Measurements from ENCODE around the gene HSD11B1. TPM values are rescaled to one million over a fixed set of nuclear protein-coding genes. Genes with fewer than 3 reads are reported as not detected.

HSD11B1 gene
- total RNA-seq, 1 experiment from 2014 or later = 0.21 TPM

DNA sequence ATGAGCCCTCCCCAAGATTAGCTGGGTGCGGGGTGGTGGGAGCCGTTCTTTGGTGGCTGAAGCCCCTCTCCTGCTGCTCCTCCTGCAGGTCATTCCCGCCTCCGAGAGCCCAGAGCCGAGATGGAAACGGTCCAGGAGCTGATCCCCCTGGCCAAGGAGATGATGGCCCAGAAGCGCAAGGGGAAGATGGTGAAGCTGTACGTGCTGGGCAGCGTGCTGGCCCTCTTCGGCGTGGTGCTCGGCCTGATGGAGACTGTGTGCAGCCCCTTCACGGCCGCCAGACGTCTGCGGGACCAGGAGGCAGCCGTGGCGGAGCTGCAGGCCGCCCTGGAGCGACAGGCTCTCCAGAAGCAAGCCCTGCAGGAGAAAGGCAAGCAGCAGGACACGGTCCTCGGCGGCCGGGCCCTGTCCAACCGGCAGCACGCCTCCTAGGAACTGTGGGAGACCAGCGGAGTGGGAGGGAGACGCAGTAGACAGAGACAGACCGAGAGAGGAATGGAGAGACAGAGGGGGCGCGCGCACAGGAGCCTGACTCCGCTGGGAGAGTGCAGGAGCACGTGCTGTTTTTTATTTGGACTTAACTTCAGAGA lies 29.0 kb upstream of the HSD11B1 start:
- TF ChIP-seq, protein P1, sequence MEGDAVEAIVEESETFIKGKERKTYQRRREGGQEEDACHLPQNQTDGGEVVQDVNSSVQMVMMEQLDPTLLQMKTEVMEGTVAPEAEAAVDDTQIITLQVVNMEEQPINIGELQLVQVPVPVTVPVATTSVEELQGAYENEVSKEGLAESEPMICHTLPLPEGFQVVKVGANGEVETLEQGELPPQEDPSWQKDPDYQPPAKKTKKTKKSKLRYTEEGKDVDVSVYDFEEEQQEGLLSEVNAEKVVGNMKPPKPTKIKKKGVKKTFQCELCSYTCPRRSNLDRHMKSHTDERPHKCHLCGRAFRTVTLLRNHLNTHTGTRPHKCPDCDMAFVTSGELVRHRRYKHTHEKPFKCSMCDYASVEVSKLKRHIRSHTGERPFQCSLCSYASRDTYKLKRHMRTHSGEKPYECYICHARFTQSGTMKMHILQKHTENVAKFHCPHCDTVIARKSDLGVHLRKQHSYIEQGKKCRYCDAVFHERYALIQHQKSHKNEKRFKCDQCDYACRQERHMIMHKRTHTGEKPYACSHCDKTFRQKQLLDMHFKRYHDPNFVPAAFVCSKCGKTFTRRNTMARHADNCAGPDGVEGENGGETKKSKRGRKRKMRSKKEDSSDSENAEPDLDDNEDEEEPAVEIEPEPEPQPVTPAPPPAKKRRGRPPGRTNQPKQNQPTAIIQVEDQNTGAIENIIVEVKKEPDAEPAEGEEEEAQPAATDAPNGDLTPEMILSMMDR (IDR thresholded peaks at IDR 0.05; ENCODE audit: unreplicated experiment) = no peak
- intact Hi-C loops (cut with micrococcal nuclease) = no loop called here
- no TSS peak for BruUV-seq (replicated peaks)
- no peak overlapping the region for H3K27ac Mint-ChIP-seq (ENCODE audit: low read depth, unreplicated experiment)
- ChIA-PET POLR2A (interaction anchor here (0.9 to 8.1 kb wide), 4 partner anchors 11 to 46 kb away, joined by 3 to 254 read pairs (median 38); partner anchors contain the start of gene LAMB3), CTCF (interaction anchor here (0.7 to 5.1 kb wide), 8 partner anchors 8 to 74 kb away, joined by 3 to 38 read pairs (median 4); no protein-coding TSS in a partner anchor)
- peaks cover 30% of the 10 kb centered on the region for H3K4me1 Mint-ChIP-seq (ENCODE audit: insufficient read depth, unreplicated experiment)
- DNase-seq (ENCODE audit: unreplicated experiment) = no peak
- no peaks in the 10 kb centered on the region for H3K36me3 Mint-ChIP-seq (ENCODE audit: insufficient read depth, unreplicated experiment)
- no peaks in the 10 kb centered on the region for H3K9me3 Mint-ChIP-seq (ENCODE audit: unreplicated experiment)
- no peak overlapping the region for H3K4me3 Mint-ChIP-seq (ENCODE audit: unreplicated experiment)
- H3K27me3 Mint-ChIP-seq (ENCODE audit: insufficient read depth, unreplicated experiment) = no peaks in the 10 kb centered on the region

GRCh38 chr1:209678981-209679539 lies 25.6 kb upstream of the HSD11B1 start:
- Mint-ChIP-seq H3K27me3 (ENCODE audit: insufficient read depth, unreplicated experiment) (no peaks in the 10 kb centered on the region), H3K4me1 (ENCODE audit: insufficient read depth, unreplicated experiment) (peaks cover 8% of the 10 kb centered on the region), H3K4me3 (ENCODE audit: unreplicated experiment) (no peak overlapping the region), H3K27ac (ENCODE audit: low read depth, unreplicated experiment) (no peak overlapping the region), H3K36me3 (ENCODE audit: insufficient read depth, unreplicated experiment) (no peaks in the 10 kb centered on the region), H3K9me3 (ENCODE audit: unreplicated experiment) (no peaks in the 10 kb centered on the region)
- TF ChIP-seq, protein P1 (IDR thresholded peaks at IDR 0.05; ENCODE audit: unreplicated experiment) = no peak
- BruUV-seq (replicated peaks) = no TSS peak
- POLR2A ChIA-PET = interaction anchor here (0.6 to 20.0 kb wide), 2 partner anchors 9 to 25 kb away, joined by 3 to 458 read pairs; partner anchors contain the start of gene LAMB3
- intact Hi-C loops (cut with micrococcal nuclease) = no loop called here
- CTCF ChIA-PET = interaction anchor here (0.6 to 21.9 kb wide), 3 partner anchors 10 to 302 kb away, joined by 5 to 564 read pairs (median 5); partner anchors contain the start of gene LAMB3
- no peak for DNase-seq (ENCODE audit: unreplicated experiment)

DNA sequence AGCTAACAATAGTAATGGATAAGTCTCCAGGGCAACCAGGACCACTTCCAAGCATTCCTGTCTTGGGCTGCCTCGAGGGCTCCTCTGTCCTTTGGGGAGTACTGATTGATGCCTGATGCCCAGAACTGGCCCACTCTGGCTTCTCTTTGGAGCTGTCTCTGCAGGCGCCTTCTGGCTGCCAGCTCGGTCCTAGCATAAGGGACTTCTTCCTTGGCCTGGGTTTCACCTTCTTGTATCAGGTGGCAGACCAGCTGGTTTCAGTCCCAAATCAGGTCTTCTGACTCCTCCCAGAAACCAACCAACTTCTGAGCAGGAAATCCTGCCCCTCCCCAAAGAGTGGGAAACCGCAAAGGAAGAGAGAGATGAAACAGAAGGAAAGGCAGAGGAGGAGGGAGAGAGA lies 18.8 kb upstream of the HSD11B1 start:
- ChIA-PET CTCF (interaction anchor here (0.7 to 21.9 kb wide), 6 partner anchors 19 to 119 kb away, joined by 3 to 564 read pairs (median 86); partner anchors contain the start of genes CAMK1G and LAMB3), POLR2A (interaction anchor here (0.6 to 20.0 kb wide), 4 partner anchors 13 to 1471 kb away, joined by 3 to 458 read pairs (median 30); partner anchors contain the start of genes G0S2 and LAMB3)
- Mint-ChIP-seq H3K27me3 (ENCODE audit: insufficient read depth, unreplicated experiment) (no peaks in the 10 kb centered on the region), H3K4me1 (ENCODE audit: insufficient read depth, unreplicated experiment) (peaks cover 17% of the 10 kb centered on the region), H3K9me3 (ENCODE audit: unreplicated experiment) (no peaks in the 10 kb centered on the region), H3K27ac (ENCODE audit: low read depth, unreplicated experiment) (no peak overlapping the region), H3K36me3 (ENCODE audit: insufficient read depth, unreplicated experiment) (no peaks in the 10 kb centered on the region), H3K4me3 (ENCODE audit: unreplicated experiment) (no peak overlapping the region)
- DNase-seq (ENCODE audit: unreplicated experiment) = no peak
- BruUV-seq (replicated peaks) = no TSS peak
- TF ChIP-seq, protein P1 (IDR thresholded peaks at IDR 0.05; ENCODE audit: unreplicated experiment) = no peak
- intact Hi-C loops (cut with micrococcal nuclease) = no loop called here

DNA sequence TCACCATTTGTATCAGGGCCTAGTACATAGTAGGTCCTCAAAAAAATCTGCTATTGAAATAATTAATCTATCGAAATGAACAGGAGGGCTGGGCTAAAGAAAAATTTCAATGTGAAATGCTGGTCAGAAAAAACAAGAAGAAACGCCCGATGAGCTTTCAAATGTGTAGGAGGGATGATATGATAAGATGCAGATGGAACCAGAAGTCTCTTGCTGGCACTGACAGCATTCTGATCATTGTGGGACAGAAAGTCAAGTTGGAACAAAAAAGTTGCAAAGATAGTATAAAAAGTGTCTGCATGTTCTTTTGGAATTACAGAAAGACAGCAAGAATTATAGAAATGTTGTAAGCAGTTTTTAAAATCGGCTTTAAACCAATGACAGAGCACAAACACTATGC lies 18.3 kb upstream of the HSD11B1 start:
- TF ChIP-seq, protein P1 (IDR thresholded peaks at IDR 0.05; ENCODE audit: unreplicated experiment) = no peak
- Mint-ChIP-seq H3K4me3 (ENCODE audit: unreplicated experiment) (no peak overlapping the region), H3K27me3 (ENCODE audit: insufficient read depth, unreplicated experiment) (no peaks in the 10 kb centered on the region), H3K27ac (ENCODE audit: low read depth, unreplicated experiment) (no peak overlapping the region), H3K36me3 (ENCODE audit: insufficient read depth, unreplicated experiment) (no peaks in the 10 kb centered on the region), H3K4me1 (ENCODE audit: insufficient read depth, unreplicated experiment) (peaks cover 22% of the 10 kb centered on the region), H3K9me3 (ENCODE audit: unreplicated experiment) (no peaks in the 10 kb centered on the region)
- no peak for DNase-seq (ENCODE audit: unreplicated experiment)
- ChIA-PET CTCF (interaction anchor here (0.7 to 21.9 kb wide), 9 partner anchors 14 to 119 kb away, joined by 3 to 564 read pairs (median 5); partner anchors contain the start of genes CAMK1G and LAMB3), POLR2A (interaction anchor here (0.6 to 20.0 kb wide), 4 partner anchors 14 to 1472 kb away, joined by 3 to 458 read pairs (median 30); partner anchors contain the start of genes G0S2 and LAMB3)
- intact Hi-C loops (cut with micrococcal nuclease) = no loop called here
- BruUV-seq (replicated peaks) = no TSS peak
